Measurements from ENCODE around the gene RBM17. TPM values are rescaled to one million over a fixed set of nuclear protein-coding genes. Genes with fewer than 3 reads are reported as not detected.

RBM17 gene
- total RNA-seq, 1 experiment from 2014 or later = 65.4 TPM

- Histone ChIP-seq H3K36me3 (ENCODE audit: control insufficient read depth, insufficient read depth, low read length) (peaks cover 12% of the 10 kb centered on the region; the same call in 1 of the 2 replicates), H3K4me1 (ENCODE audit: control insufficient read depth, insufficient read depth, low read length) (no peaks in the 10 kb centered on the region), H3K9me3 (ENCODE audit: control insufficient read depth, insufficient read depth, low read depth, low read length) (no peaks in the 10 kb centered on the region), H3K27me3 (ENCODE audit: control insufficient read depth, insufficient read depth, low read length) (no peaks in the 10 kb centered on the region), H3K27ac (ENCODE audit: low read length) (no peak overlapping the region), H3K4me3 (ENCODE audit: low read depth in 2 of 2, low read length in 2 of 2) (no peak overlapping the region)
- in situ Hi-C loops (cut with HindIII; ENCODE audit: low pct_unique_long_range_greater_than_20kb, low sequenced_read_pairs) (no loop called here), intact Hi-C loops (cut with micrococcal nuclease; ENCODE audit: unreplicated experiment) (loop anchor here (10.0 kb wide), 1 partner anchor 54 kb away; no protein-coding TSS in a partner anchor)
- ChIA-PET POLR2A (no interaction called here), CTCF (no interaction called here)
- TF ChIP-seq POLR2AphosphoS5 (IDR thresholded peaks at IDR 0.05; ENCODE audit: low read depth, low read length) (no peak), TCF7L2 (IDR thresholded peaks at IDR 0.05; ENCODE audit: low read depth, low read length) (no peak), CTCF (IDR thresholded peaks at IDR 0.05) (no peak), SIN3A (IDR thresholded peaks at IDR 0.05; ENCODE audit: borderline replicate concordance, insufficient read depth, low read depth, low read length) (no peak), REST (IDR thresholded peaks at IDR 0.05; ENCODE audit: insufficient read depth in 1 of 2, low read depth in 2 of 2, low read length in 1 of 2) (no peak)
- no peak for ATAC-seq
- DNase-seq (ENCODE audit: low read depth, low spot score) = no peak
- BruUV-seq (replicated peaks) = no TSS peak
Measured at GRCh38 chr10:6100370-6100769, 11.5 kb downstream of the RBM17 start.

- BruUV-seq (replicated peaks) = no TSS peak
- H3K36me3 ChIP-seq (ENCODE audit: control insufficient read depth, insufficient read depth, low read length) = peaks cover 17% of the 10 kb centered on the region
- DNase-seq (ENCODE audit: low read depth, low spot score) = no peak
- no peaks in the 10 kb centered on the region for H3K4me1 ChIP-seq (ENCODE audit: control insufficient read depth, insufficient read depth, low read length)
- H3K9me3 ChIP-seq (ENCODE audit: control insufficient read depth, insufficient read depth, low read depth, low read length) = no peaks in the 10 kb centered on the region
- intact Hi-C loops (cut with micrococcal nuclease; ENCODE audit: unreplicated experiment) = loop anchor here (10.0 kb wide), 1 partner anchor 54 kb away; no protein-coding TSS in a partner anchor
- H3K27me3 ChIP-seq (ENCODE audit: control insufficient read depth, insufficient read depth, low read length) = no peaks in the 10 kb centered on the region
- POLR2A ChIA-PET = no interaction called here
- H3K27ac ChIP-seq (ENCODE audit: low read length) = no peak overlapping the region
- CTCF ChIA-PET = no interaction called here
- in situ Hi-C loops (cut with HindIII; ENCODE audit: low pct_unique_long_range_greater_than_20kb, low sequenced_read_pairs) = no loop called here
- ATAC-seq = no peak
- TF ChIP-seq CTCF (IDR thresholded peaks at IDR 0.05) (no peak), TCF7L2 (IDR thresholded peaks at IDR 0.05; ENCODE audit: low read depth, low read length) (no peak), POLR2AphosphoS5 (IDR thresholded peaks at IDR 0.05; ENCODE audit: low read depth, low read length) (no peak), SIN3A (IDR thresholded peaks at IDR 0.05; ENCODE audit: borderline replicate concordance, insufficient read depth, low read depth, low read length) (no peak), REST (IDR thresholded peaks at IDR 0.05; ENCODE audit: insufficient read depth in 1 of 2, low read depth in 2 of 2, low read length in 1 of 2) (no peak)
- H3K4me3 ChIP-seq (ENCODE audit: low read depth in 2 of 2, low read length in 2 of 2) = no peak overlapping the region
Measured at GRCh38 chr10:6101181-6101580, 12.3 kb downstream of the RBM17 start.

Data from Panc1 (cell line).